GM12892 (cell line): ENCODE data around the gene LSS.

Source experiments
- POLR2A ChIP-seq: IDR thresholded peaks from 2 replicates; pipeline ENCODE4 v1.6.1; 2011; ENCODE audit warnings: low read depth, low read length, control low read depth
- POLR2AphosphoS5 ChIP-seq: IDR thresholded peaks from 2 replicates; pipeline ENCODE4 v1.6.1; 2011; ENCODE audit warnings: low read depth, low read length, control low read depth
- TAF1 ChIP-seq: IDR thresholded peaks from 2 replicates; pipeline ENCODE4 v1.6.1; 2011; ENCODE audit warnings: low read depth, mild to moderate bottlenecking, control low read depth, low read length, borderline replicate concordance

- TF ChIP-seq POLR2AphosphoS5 (no peak), TAF1 (no peak), POLR2A (no peak)
Observed at GRCh38 chr21:46268371-46268770, 39.8 kb upstream of the LSS start.
